Activated CD8-positive, alpha-beta memory T cell treated with anti-CD3 and anti-CD28 coated beads, Interleukin-2, amount 50 U/mL, for 1 hour (primary cell): ENCODE measurements around the gene C2CD2.
"Not testable (repeated sequence)": the region's sequence is repeated elsewhere in the genome, so short reads cannot be mapped to it uniquely, and the experiment has no call there.

Experiments used
- DNase-seq: peaks from one replicate; pipeline ENCODE4 v3.0.0-alpha.2; 2020; ENCODE audit errors: extremely low read depth

Gene C2CD2

GRCh38 chr21:41953831-41954653 lies at the start of gene C2CD2:
Gene C2CD2, minus strand, starts transcription at chr21:41954018. Its CDS starts 370 bp downstream, at chr21:41953648.
- no peak for DNase-seq

- no peak for DNase-seq
Measured at GRCh38 chr21:42003051-42003461, 49.2 kb upstream of the C2CD2 start.

GRCh38 chr21:42002421-42002958 lies 48.7 kb upstream of the C2CD2 start:
- no peak for DNase-seq

GRCh38 chr21:42001781-42002180 lies 48.0 kb upstream of the C2CD2 start:
- DNase-seq: no peak

- DNase-seq: no peak
Measured at GRCh38 chr21:42000908-42001307, 47.1 kb upstream of the C2CD2 start.

- DNase-seq: no peak
Measured at GRCh38 chr21:41997657-41998056, 43.8 kb upstream of the C2CD2 start.

GRCh38 chr21:41995577-41995976 lies 41.8 kb upstream of the C2CD2 start:
- no peak for DNase-seq

- not testable (repeated sequence) for DNase-seq
Measured at GRCh38 chr21:41994613-41995012, 40.8 kb upstream of the C2CD2 start.

GRCh38 chr21:41993744-41994143 lies 39.9 kb upstream of the C2CD2 start:
- DNase-seq: no peak

GRCh38 chr21:41992576-41992975 lies 38.8 kb upstream of the C2CD2 start:
- DNase-seq: no peak

GRCh38 chr21:41991659-41992058 lies 37.8 kb upstream of the C2CD2 start:
- DNase-seq: no peak

GRCh38 chr21:41989698-41990097 lies 35.9 kb upstream of the C2CD2 start:
- DNase-seq: no peak

- DNase-seq: no peak
Measured at GRCh38 chr21:41987310-41987709, 33.5 kb upstream of the C2CD2 start.

- no peak for DNase-seq
Measured at GRCh38 chr21:41985662-41986416, 32.0 kb upstream of the C2CD2 start.

- DNase-seq: no peak
Measured at GRCh38 chr21:41983229-41983628, 29.4 kb upstream of the C2CD2 start.

GRCh38 chr21:41980561-41980960 lies 26.7 kb upstream of the C2CD2 start:
- DNase-seq: no peak

GRCh38 chr21:41979751-41980369 lies 26.0 kb upstream of the C2CD2 start:
- DNase-seq: no peak

GRCh38 chr21:41979335-41979734 lies 25.5 kb upstream of the C2CD2 start:
- DNase-seq: no peak

GRCh38 chr21:41977034-41977950 lies 23.5 kb upstream of the C2CD2 start:
- DNase-seq: no peak

- no peak for DNase-seq
Measured at GRCh38 chr21:41976611-41977010, 22.8 kb upstream of the C2CD2 start.
